Activated CD4-positive, alpha-beta memory T cell treated with anti-CD3 and anti-CD28 coated beads for 36 hours (primary cell): ENCODE results near the gene JKAMP. TPM values are rescaled to one million over a fixed set of nuclear protein-coding genes. Genes with fewer than 3 reads are reported as not detected.

Experiments
- CTCF ChIA-PET: fragments of 350-600 bp; sonication (Branson Sonifier 250); formaldehyde crosslinking; loops from one replicate; lab custom pipeline; 2021; ENCODE audit warnings: antibody characterized with exemption, inconsistent platforms; lab: Charles Lee
- POLR2A ChIA-PET: fragments of 350-600 bp; sonication (Branson Sonifier 250); formaldehyde crosslinking; loops from one replicate; lab custom pipeline; 2021; ENCODE audit warnings: antibody characterized with exemption; lab: Charles Lee
- DNase-seq: peaks from one replicate; pipeline ENCODE4 v3.0.0-alpha.2; 2020
- H3K27ac Mint-ChIP-seq: one replicate; pipeline ENCODE4 v1.8.0; 2021; ENCODE audit warnings: mixed read lengths
- H3K27me3 Mint-ChIP-seq: one replicate; pipeline ENCODE4 v1.8.0; 2021; ENCODE audit warnings: mixed read lengths
- H3K36me3 Mint-ChIP-seq: one replicate; pipeline ENCODE4 v1.8.0; 2021; ENCODE audit warnings: mixed read lengths
- H3K4me1 Mint-ChIP-seq: one replicate; pipeline ENCODE4 v1.8.0; 2021; ENCODE audit warnings: low read depth, mixed read lengths
- H3K4me3 Mint-ChIP-seq: one replicate; pipeline ENCODE4 v1.8.0; 2021; ENCODE audit warnings: mild to moderate bottlenecking, mixed read lengths
- H3K9me3 Mint-ChIP-seq: one replicate; pipeline ENCODE4 v1.8.0; 2021; ENCODE audit warnings: mixed read lengths
- intact Hi-C: fragments of 100-400 bp; cut with micrococcal nuclease; formaldehyde crosslinking; loops from one replicate; pipeline ENCODE4 v1.15.1; 2023
- total RNA-seq, 2 experiments: library from RNA; stranded (reverse); gene quantifications; one replicate each; pipeline ENCODE4 v1.2.3, GENCODE V29; 2021

The JKAMP gene
- total RNA-seq, 2 experiments from 2014 or later, result 21.0 to 26.4 TPM

DNA sequence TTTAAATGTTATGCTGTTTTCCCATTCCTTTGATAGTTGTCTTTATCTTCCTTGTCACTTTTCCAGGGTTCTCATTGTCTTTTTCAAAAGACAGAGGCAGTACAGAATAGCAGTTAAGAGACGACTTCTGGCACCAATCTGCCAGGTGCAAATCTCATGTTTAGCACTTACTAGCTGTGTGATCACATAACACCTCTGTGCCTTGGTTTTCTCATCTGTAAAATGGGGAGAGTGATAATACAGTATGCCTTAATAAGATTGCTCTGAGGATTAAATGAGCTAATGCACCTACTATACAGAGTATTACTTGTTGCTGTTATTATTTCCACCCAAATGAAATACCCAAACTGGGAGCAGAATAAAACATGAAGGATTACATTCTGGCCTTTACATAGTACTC, 23.9 kb upstream of the JKAMP start:
- Mint-ChIP-seq H3K4me3 (no peak overlapping the region), H3K27ac (no peak overlapping the region), H3K27me3 (peaks cover 4% of the 10 kb centered on the region), H3K4me1 (peaks cover 1% of the 10 kb centered on the region), H3K36me3 (peaks cover 19% of the 10 kb centered on the region), H3K9me3 (no peaks in the 10 kb centered on the region)
- intact Hi-C loops, result no loop called here
- no peak for DNase-seq
- POLR2A ChIA-PET, result no interaction called here
- CTCF ChIA-PET, result no interaction called here

DNA sequence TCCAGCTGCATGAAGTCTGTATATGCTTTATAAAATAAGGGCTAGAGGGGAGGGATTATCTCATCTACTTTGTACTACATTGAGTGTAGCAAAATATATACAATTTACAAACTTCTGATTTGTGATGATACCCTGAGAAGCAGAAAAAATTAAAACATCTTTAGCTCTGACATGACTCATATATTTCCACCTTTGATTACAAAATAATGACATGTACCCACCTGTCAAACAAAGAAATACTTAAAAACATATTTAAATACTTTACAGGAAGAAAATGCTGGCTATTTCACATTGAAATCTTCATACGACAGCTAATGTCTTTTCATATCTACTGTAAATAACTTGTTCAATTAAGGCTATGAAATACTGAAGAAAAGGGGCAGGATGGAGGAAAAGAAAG, 22.4 kb upstream of the JKAMP start:
- Mint-ChIP-seq H3K4me3 (no peak overlapping the region), H3K27me3 (peaks cover 4% of the 10 kb centered on the region), H3K4me1 (peaks cover 3% of the 10 kb centered on the region), H3K9me3 (no peaks in the 10 kb centered on the region), H3K27ac (no peak overlapping the region), H3K36me3 (peaks cover 10% of the 10 kb centered on the region)
- intact Hi-C loops, result no loop called here
- no peak for DNase-seq
- ChIA-PET CTCF (interaction anchor here (1.8 kb wide), 1 partner anchor 115 kb away, joined by 4 read pairs; the partner anchor contains the start of gene CCDC175), POLR2A (no interaction called here)

GRCh38 chr14:59463787-59464485, 20.4 kb upstream of the JKAMP start:
- peaks cover 4% of the 10 kb centered on the region for H3K27me3 Mint-ChIP-seq
- DNase-seq, result peak; percentile 56
- H3K27ac Mint-ChIP-seq, result peak overlapping the region; percentile 30
- ChIA-PET POLR2A (interaction anchor here (0.7 to 2.9 kb wide), 4 partner anchors 20 to 629 kb away, joined by 3 to 23 read pairs (median 4); partner anchors contain the start of genes DAAM1, JKAMP and L3HYPDH), CTCF (interaction anchor here (0.7 to 2.7 kb wide), 6 partner anchors 20 to 341 kb away, joined by 3 to 17 read pairs (median 4); partner anchors contain the start of genes CCDC175, JKAMP and L3HYPDH)
- intact Hi-C loops, result no loop called here
- peak overlapping the region; percentile 81 for H3K4me3 Mint-ChIP-seq
- no peaks in the 10 kb centered on the region for H3K36me3 Mint-ChIP-seq
- peaks cover 3% of the 10 kb centered on the region for H3K4me1 Mint-ChIP-seq
- H3K9me3 Mint-ChIP-seq, result no peaks in the 10 kb centered on the region

GRCh38 chr14:59464486-59465315, 19.6 kb upstream of the JKAMP start:
- Mint-ChIP-seq H3K4me3 (peak overlapping the region; percentile 81), H3K4me1 (peaks cover 3% of the 10 kb centered on the region), H3K9me3 (no peaks in the 10 kb centered on the region), H3K27ac (no peak overlapping the region), H3K27me3 (peaks cover 4% of the 10 kb centered on the region), H3K36me3 (no peaks in the 10 kb centered on the region)
- intact Hi-C loops, result loop anchor here (1.0 to 5.0 kb wide), 2 partner anchors 20 to 277 kb away; partner anchors contain the start of genes DAAM1, JKAMP and L3HYPDH
- ChIA-PET CTCF (interaction anchor here (0.7 to 2.7 kb wide), 7 partner anchors 12 to 342 kb away, joined by 3 to 17 read pairs (median 4); partner anchors contain the start of genes CCDC175, JKAMP and L3HYPDH), POLR2A (interaction anchor here (0.7 to 2.9 kb wide), 4 partner anchors 19 to 628 kb away, joined by 3 to 23 read pairs (median 4); partner anchors contain the start of genes DAAM1, JKAMP and L3HYPDH)
- peak; percentile 61 for DNase-seq

GRCh38 chr14:59465316-59466135, 18.8 kb upstream of the JKAMP start, which contains the start of gene GPR135:
GPR135 (minus strand) TSS chr14:59465380; CDS start chr14:59465226, 154 bp downstream.
- peaks cover 4% of the 10 kb centered on the region for H3K27me3 Mint-ChIP-seq
- DNase-seq, result no peak
- peaks cover 3% of the 10 kb centered on the region for H3K4me1 Mint-ChIP-seq
- ChIA-PET POLR2A (interaction anchor here (1.3 to 2.9 kb wide), 3 partner anchors 18 to 277 kb away, joined by 3 to 23 read pairs (median 4); partner anchors contain the start of genes DAAM1, JKAMP and L3HYPDH), CTCF (interaction anchor here (1.1 to 2.7 kb wide), 4 partner anchors 11 to 343 kb away, joined by 3 to 17 read pairs (median 6); partner anchors contain the start of genes CCDC175, JKAMP and L3HYPDH)
- no peaks in the 10 kb centered on the region for H3K36me3 Mint-ChIP-seq
- intact Hi-C loops, result loop anchor here (1.0 to 5.0 kb wide), 2 partner anchors 19 to 278 kb away; partner anchors contain the start of genes DAAM1, JKAMP and L3HYPDH
- peak within 1 kb of the TSS; percentile 81 for H3K4me3 Mint-ChIP-seq
- H3K27ac Mint-ChIP-seq, result no peak within 1 kb of the TSS
- no peaks in the 10 kb centered on the region for H3K9me3 Mint-ChIP-seq

GRCh38 chr14:59474172-59474571, 10.1 kb upstream of the JKAMP start:
- Mint-ChIP-seq H3K9me3 (no peaks in the 10 kb centered on the region), H3K4me1 (no peaks in the 10 kb centered on the region), H3K27me3 (no peaks in the 10 kb centered on the region), H3K4me3 (no peak overlapping the region), H3K36me3 (peaks cover 6% of the 10 kb centered on the region), H3K27ac (no peak overlapping the region)
- CTCF ChIA-PET, result interaction anchor here (0.5 kb wide), 1 partner anchor 109 kb away, joined by 4 read pairs; no protein-coding TSS in a partner anchor
- POLR2A ChIA-PET, result interaction anchor here (2.1 kb wide), 1 partner anchor 10 kb away, joined by 7 read pairs; the partner anchor contains the start of genes JKAMP and L3HYPDH
- no peak for DNase-seq
- intact Hi-C loops, result no loop called here

DNA sequence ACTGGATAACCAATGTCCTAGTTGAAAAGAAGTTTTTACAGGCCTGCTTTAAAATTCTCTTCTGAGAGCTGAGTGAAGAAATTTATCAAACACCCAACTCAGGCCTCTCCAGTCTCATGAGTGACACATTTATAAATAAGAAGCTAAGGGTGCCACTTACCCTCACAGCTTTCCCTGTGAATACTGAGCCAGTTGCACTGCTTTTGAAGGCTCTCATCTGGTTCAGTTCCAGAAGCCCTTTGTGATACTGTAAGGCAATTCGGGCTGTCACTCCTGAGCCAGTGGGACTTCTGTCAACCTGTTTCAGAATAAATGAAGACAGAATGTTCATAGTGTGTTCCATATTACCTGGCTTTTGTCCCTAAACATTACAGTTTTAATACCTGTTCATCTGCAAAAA, 8.6 kb upstream of the JKAMP start:
- intact Hi-C loops, result no loop called here
- ChIA-PET CTCF (interaction anchor here (1.5 kb wide), 1 partner anchor 10 kb away, joined by 4 read pairs; the partner anchor contains the start of gene GPR135), POLR2A (interaction anchor here (2.1 kb wide), 1 partner anchor 8 kb away, joined by 7 read pairs; the partner anchor contains the start of genes JKAMP and L3HYPDH)
- Mint-ChIP-seq H3K4me3 (no peak overlapping the region), H3K36me3 (peaks cover 7% of the 10 kb centered on the region), H3K27ac (no peak overlapping the region), H3K27me3 (no peaks in the 10 kb centered on the region), H3K9me3 (no peaks in the 10 kb centered on the region), H3K4me1 (peaks cover 8% of the 10 kb centered on the region)
- DNase-seq, result no peak

DNA sequence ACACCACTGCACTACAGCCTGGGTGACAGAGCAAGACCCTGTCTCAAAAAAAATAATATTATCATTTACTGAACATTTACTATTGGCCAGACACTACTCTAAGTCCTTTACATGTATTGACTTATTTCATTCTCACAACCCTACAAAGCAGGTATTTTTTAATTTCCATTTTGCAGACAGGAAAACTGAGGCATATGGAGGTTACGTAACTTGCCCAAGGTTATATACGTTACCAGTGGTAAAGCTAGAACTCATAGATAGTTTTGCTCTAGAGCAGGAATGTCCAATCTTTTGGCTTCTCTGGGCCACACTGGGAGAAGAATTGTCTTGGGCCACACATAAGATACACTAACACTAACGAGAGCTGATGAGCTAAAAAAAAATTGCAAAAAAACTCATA, 5.8 kb upstream of the JKAMP start:
- Mint-ChIP-seq H3K4me3 (no peak overlapping the region), H3K4me1 (peaks cover 33% of the 10 kb centered on the region), H3K36me3 (peaks cover 9% of the 10 kb centered on the region), H3K27ac (no peak overlapping the region), H3K27me3 (no peaks in the 10 kb centered on the region), H3K9me3 (no peaks in the 10 kb centered on the region)
- ChIA-PET CTCF (no interaction called here), POLR2A (no interaction called here)
- DNase-seq, result no peak
- intact Hi-C loops, result no loop called here

GRCh38 chr14:59480166-59480565, 4.2 kb upstream of the JKAMP start:
- Mint-ChIP-seq H3K4me1 (peaks cover 34% of the 10 kb centered on the region), H3K9me3 (no peaks in the 10 kb centered on the region), H3K36me3 (peaks cover 9% of the 10 kb centered on the region), H3K27ac (no peak overlapping the region), H3K4me3 (no peak overlapping the region), H3K27me3 (no peaks in the 10 kb centered on the region)
- CTCF ChIA-PET, result interaction anchor here (1.0 kb wide), 1 partner anchor 97 kb away, joined by 3 read pairs; no protein-coding TSS in a partner anchor
- POLR2A ChIA-PET, result no interaction called here
- intact Hi-C loops, result loop anchor here (10.0 kb wide), 3 partner anchors 485 to 765 kb away; partner anchors contain the start of genes DHRS7 and PPM1A
- no peak for DNase-seq

DNA sequence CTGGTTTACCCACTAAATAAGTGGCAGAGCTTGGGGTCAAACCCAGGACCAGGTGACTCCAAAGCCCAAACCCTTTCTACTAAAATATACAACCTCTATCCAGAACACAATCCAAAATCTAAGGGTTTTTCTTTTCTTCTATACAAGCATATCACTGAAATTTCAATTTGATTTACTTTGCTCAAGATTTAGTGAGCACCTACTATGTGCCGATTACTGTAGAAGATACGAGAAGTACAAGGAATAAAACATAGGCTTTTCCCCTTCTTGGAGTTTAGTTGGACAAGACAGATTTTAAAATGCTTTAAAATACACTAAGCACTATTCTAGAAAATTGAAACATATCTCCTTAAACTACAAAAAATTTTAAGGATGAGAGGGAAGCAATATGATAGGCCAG, 2.9 kb upstream of the JKAMP start:
- DNase-seq, result no peak
- peaks cover 45% of the 10 kb centered on the region for H3K4me1 Mint-ChIP-seq
- peaks cover 9% of the 10 kb centered on the region for H3K36me3 Mint-ChIP-seq
- ChIA-PET POLR2A (no interaction called here), CTCF (no interaction called here)
- H3K4me3 Mint-ChIP-seq, result no peak overlapping the region
- intact Hi-C loops, result loop anchor here (10.0 kb wide), 3 partner anchors 483 to 763 kb away; partner anchors contain the start of genes DHRS7 and PPM1A
- H3K27me3 Mint-ChIP-seq, result no peaks in the 10 kb centered on the region
- no peaks in the 10 kb centered on the region for H3K9me3 Mint-ChIP-seq
- no peak overlapping the region for H3K27ac Mint-ChIP-seq
